Smooth muscle cell (in vitro differentiated cells): Measurements from ENCODE around the gene KIF5C. TPM values are rescaled to one million over a fixed set of nuclear protein-coding genes. Genes with fewer than 3 reads are reported as not detected.
A peak's percentile ranks its signal among the peaks of the same experiment; 100 is the strongest.

Experiments
- DNase-seq: peaks from one replicate; lab custom pipeline; 2025; ENCODE audit not compliant: unreplicated experiment; lab: John Stamatoyannopoulos, UW
- H2AFZ ChIP-seq: fragments of 200-600 bp; sonication (generic); 2 replicates; pipeline ENCODE4 v1.6.0; 2016; ENCODE audit warnings: antibody characterized with exemption, low read depth, mild to moderate bottlenecking
- H3F3A ChIP-seq: fragments of 200-600 bp; sonication (generic); 2 replicates; pipeline ENCODE4 v1.6.0; 2017; ENCODE audit warnings: antibody characterized with exemption, low read depth
- H3K27ac ChIP-seq: fragments of 200-600 bp; sonication (generic); 2 replicates; pipeline ENCODE4 v1.5.1; 2016; ENCODE audit warnings: low read depth, mild to moderate bottlenecking
- H3K27me3 ChIP-seq: fragments of 200-600 bp; sonication (generic); 2 replicates; pipeline ENCODE4 v1.6.1; 2016; ENCODE audit warnings: low read depth, mild to moderate bottlenecking
- H3K36me3 ChIP-seq: fragments of 200-600 bp; sonication (generic); 2 replicates; pipeline ENCODE4 v1.5.1; 2016; ENCODE audit warnings: low read depth
- H3K4me1 ChIP-seq: fragments of 200-600 bp; sonication (generic); 2 replicates; pipeline ENCODE4 v1.5.1; 2016; ENCODE audit warnings: low read depth
- H3K4me2 ChIP-seq: fragments of 200-600 bp; sonication (generic); 2 replicates; pipeline ENCODE4 v1.6.0; 2016; ENCODE audit warnings: mild to moderate bottlenecking
- H3K4me3 ChIP-seq: fragments of 200-600 bp; sonication (generic); 2 replicates; pipeline ENCODE4 v1.5.1; 2016; ENCODE audit warnings: mild to moderate bottlenecking
- H3K79me2 ChIP-seq: fragments of 200-600 bp; sonication (generic); 2 replicates; pipeline ENCODE4 v1.6.0; 2016; ENCODE audit warnings: low read depth, mild to moderate bottlenecking
- H3K9ac ChIP-seq: fragments of 200-600 bp; sonication (generic); 2 replicates; pipeline ENCODE4 v1.6.0; 2016; ENCODE audit warnings: low read depth
- H3K9me3 ChIP-seq: fragments of 200-600 bp; sonication (generic); replicated peaks from 2 replicates; pipeline ENCODE4 v1.5.1; 2016; ENCODE audit warnings: low read depth
- H4K20me1 ChIP-seq: fragments of 200-600 bp; sonication (generic); 2 replicates; pipeline ENCODE4 v1.6.0; 2016; ENCODE audit warnings: low read depth
- WGBS: methylation state at CpG from one replicate; pipeline ENCODE4 v1.1.7; 2016; ENCODE audit warnings: low lambda C conversion rate; 5-methylcytosine and 5-hydroxymethylcytosine counted together
- polyA plus RNA-seq: library from polyadenylated mRNA; unstranded; fragments of >200 nt; fragmentation: Nextera tagmentation; extraction: Ambion mirVana; gene quantifications from 2 replicates; pipeline ENCODE4 v1.2.1, GENCODE V29; 2016
- total RNA-seq: library from RNA; depleted of rRNA; stranded (reverse); fragments of >200 nt; gene quantifications from 2 replicates; pipeline ENCODE4 v1.2.3, GENCODE V29; 2014
- TF ChIP-seq, protein P1 (sequence below): fragments of 200-600 bp; sonication (generic); IDR thresholded peaks from 2 replicates; pipeline ENCODE4 v1.5.1; 2017; ENCODE audit warnings: borderline replicate concordance, mild to moderate bottlenecking, antibody characterized with exemption; ENCODE audit not compliant: insufficient read depth, poor library complexity, severe bottlenecking

The KIF5C gene
- total and polyA plus RNA-seq, 2 experiments from 2014 or later = 0.09 to 1.4 TPM

DNA sequence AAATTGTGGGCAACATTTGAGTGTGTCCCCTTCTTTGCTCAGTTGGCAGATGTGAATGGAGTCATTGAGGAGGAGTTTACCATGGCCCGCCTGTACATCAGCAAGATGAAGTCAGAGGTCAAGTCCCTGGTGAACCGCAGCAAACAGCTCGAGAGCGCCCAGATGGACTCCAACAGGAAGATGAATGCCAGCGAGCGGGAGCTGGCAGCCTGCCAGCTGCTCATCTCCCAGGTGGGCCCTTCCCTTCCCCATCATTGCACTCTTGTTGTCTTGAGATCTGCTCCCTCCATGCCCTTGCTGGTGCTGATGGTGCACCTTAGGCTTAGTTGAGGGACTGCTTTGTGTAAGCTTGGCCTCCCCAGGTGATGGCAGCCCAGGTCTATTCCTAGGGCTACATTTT is 115.9 kb downstream of the KIF5C start:
- Histone ChIP-seq H3K4me2 (no peak overlapping the region), H3F3A (no peaks in the 10 kb centered on the region), H3K9ac (no peak overlapping the region), H3K4me1 (no peaks in the 10 kb centered on the region), H3K79me2 (no peaks in the 10 kb centered on the region), H3K27me3 (no peaks in the 10 kb centered on the region), H3K4me3 (no peak overlapping the region), H3K9me3 (no peaks in the 10 kb centered on the region), H4K20me1 (no peaks in the 10 kb centered on the region), H3K27ac (no peak overlapping the region), H2AFZ (no peak overlapping the region), H3K36me3 (no peaks in the 10 kb centered on the region)
- 97% methylated on average over 6 of the region's 6 CpGs for WGBS
- no peak for DNase-seq
- TF ChIP-seq, protein P1, sequence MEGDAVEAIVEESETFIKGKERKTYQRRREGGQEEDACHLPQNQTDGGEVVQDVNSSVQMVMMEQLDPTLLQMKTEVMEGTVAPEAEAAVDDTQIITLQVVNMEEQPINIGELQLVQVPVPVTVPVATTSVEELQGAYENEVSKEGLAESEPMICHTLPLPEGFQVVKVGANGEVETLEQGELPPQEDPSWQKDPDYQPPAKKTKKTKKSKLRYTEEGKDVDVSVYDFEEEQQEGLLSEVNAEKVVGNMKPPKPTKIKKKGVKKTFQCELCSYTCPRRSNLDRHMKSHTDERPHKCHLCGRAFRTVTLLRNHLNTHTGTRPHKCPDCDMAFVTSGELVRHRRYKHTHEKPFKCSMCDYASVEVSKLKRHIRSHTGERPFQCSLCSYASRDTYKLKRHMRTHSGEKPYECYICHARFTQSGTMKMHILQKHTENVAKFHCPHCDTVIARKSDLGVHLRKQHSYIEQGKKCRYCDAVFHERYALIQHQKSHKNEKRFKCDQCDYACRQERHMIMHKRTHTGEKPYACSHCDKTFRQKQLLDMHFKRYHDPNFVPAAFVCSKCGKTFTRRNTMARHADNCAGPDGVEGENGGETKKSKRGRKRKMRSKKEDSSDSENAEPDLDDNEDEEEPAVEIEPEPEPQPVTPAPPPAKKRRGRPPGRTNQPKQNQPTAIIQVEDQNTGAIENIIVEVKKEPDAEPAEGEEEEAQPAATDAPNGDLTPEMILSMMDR = no peak

DNA sequence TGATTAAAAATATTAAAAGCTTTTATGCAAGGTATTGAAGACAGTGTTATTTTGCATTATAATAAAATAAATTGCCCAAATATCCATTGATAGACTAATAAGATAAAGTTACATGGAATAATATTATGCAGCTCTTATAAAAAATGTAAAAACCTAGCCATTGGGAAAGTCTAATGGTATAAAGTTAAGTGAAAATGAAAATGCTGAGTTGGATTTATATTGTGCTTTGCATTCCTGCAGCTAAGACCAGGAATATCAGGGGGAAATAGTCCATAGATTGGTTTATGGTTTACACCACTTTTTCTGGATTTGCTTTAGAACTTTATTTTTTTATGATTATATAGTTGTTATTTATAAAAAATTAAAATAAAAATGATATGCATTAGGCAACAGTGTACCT is 117.4 kb downstream of the KIF5C start:
- no peaks in the 10 kb centered on the region for H3K79me2 ChIP-seq
- H3K4me2 ChIP-seq = no peak overlapping the region
- H3K36me3 ChIP-seq = no peaks in the 10 kb centered on the region
- DNase-seq = no peak
- no peak overlapping the region for H3K9ac ChIP-seq
- no peak overlapping the region for H3K4me3 ChIP-seq
- H3K27me3 ChIP-seq = no peaks in the 10 kb centered on the region
- H2AFZ ChIP-seq = no peak overlapping the region
- H3K27ac ChIP-seq = no peak overlapping the region
- H4K20me1 ChIP-seq = no peaks in the 10 kb centered on the region
- H3K4me1 ChIP-seq = no peaks in the 10 kb centered on the region
- H3K9me3 ChIP-seq = no peaks in the 10 kb centered on the region
- TF ChIP-seq, protein P1 = no peak
- no peaks in the 10 kb centered on the region for H3F3A ChIP-seq

DNA sequence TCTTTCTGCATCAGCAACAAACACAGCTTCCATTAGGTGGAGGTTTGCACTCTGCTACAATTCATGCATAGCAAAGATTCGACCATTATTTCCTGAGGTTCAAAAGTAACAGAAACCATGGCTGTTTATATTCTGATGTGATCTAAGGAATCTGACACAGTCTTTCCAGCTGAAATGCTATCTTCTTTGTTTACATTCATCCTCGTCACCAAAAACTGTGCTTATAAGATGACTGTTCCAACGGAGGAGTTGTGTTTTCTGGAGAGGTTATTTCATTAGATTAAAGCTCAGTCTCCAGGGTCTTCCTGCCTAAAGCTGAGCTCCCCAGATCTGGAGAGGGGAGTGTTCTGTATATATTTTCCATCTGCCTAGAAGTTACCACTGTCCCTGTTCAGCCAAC is 118.3 kb downstream of the KIF5C start:
- H3K4me2 ChIP-seq = no peak overlapping the region
- H3K27me3 ChIP-seq = no peaks in the 10 kb centered on the region
- no peaks in the 10 kb centered on the region for H3K4me1 ChIP-seq
- no peak overlapping the region for H3K4me3 ChIP-seq
- no peaks in the 10 kb centered on the region for H3K79me2 ChIP-seq
- H3F3A ChIP-seq = no peaks in the 10 kb centered on the region
- H3K9ac ChIP-seq = no peak overlapping the region
- TF ChIP-seq, protein P1 = no peak
- H3K36me3 ChIP-seq = no peaks in the 10 kb centered on the region
- no peak for DNase-seq
- no peaks in the 10 kb centered on the region for H3K9me3 ChIP-seq
- peak overlapping the region; percentile 12 for H2AFZ ChIP-seq
- 51% methylated on average over 3 of the region's 3 CpGs for WGBS
- no peaks in the 10 kb centered on the region for H4K20me1 ChIP-seq
- no peak overlapping the region for H3K27ac ChIP-seq

DNA sequence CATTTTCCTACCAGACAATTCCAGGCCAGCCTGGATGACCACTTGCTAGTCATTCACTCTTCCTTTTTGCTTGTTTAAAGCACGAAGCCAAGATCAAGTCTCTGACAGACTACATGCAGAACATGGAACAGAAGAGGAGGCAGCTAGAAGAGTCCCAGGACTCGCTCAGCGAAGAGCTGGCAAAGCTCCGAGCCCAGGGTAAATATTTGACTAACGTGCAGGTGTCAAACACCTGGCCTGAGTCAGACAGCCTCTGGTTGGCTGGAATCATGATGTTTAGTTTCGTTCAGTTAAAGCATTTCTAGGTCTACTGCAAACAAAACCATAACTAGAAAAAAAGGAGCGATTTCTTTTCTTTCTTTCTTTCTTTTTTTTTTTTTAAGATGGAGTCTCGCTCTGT is 119.3 kb downstream of the KIF5C start:
- H3K79me2 ChIP-seq = no peaks in the 10 kb centered on the region
- DNase-seq = no peak
- no peak overlapping the region for H3K27ac ChIP-seq
- peaks cover 4% of the 10 kb centered on the region for H3K4me1 ChIP-seq
- no peak overlapping the region for H3K9ac ChIP-seq
- H4K20me1 ChIP-seq = no peaks in the 10 kb centered on the region
- no peaks in the 10 kb centered on the region for H3K27me3 ChIP-seq
- 92% methylated on average over 8 of the region's 8 CpGs for WGBS
- no peaks in the 10 kb centered on the region for H3K9me3 ChIP-seq
- TF ChIP-seq, protein P1 = no peak
- no peak overlapping the region for H3K4me3 ChIP-seq
- H3F3A ChIP-seq = no peaks in the 10 kb centered on the region
- no peak overlapping the region for H2AFZ ChIP-seq
- no peak overlapping the region for H3K4me2 ChIP-seq
- no peaks in the 10 kb centered on the region for H3K36me3 ChIP-seq
